Measurements from ENCODE around the gene PGLYRP2. TPM values are rescaled to one million over a fixed set of nuclear protein-coding genes. Genes with fewer than 3 reads are reported as not detected.

PGLYRP2 gene
- total RNA-seq, 2 donors from 2014 or later, result not detected

- H3K36me3 Mint-ChIP-seq (ENCODE audit: low read depth), result no peaks in the 10 kb centered on the region
- no peak overlapping the region for H3K4me3 Mint-ChIP-seq
- DNase-seq, result no peak
- Histone ChIP-seq H3K27ac (ENCODE audit: low read depth, low read length) (no peak overlapping the region), H3K36me3 (ENCODE audit: control insufficient read depth, insufficient read depth, low read length) (no peaks in the 10 kb centered on the region), H3K9ac (ENCODE audit: extremely low read depth, low read length, poor library complexity, severe bottlenecking) (no peak overlapping the region), H3K27me3 (ENCODE audit: control insufficient read depth, insufficient read depth, low read length, poor library complexity, severe bottlenecking) (no peaks in the 10 kb centered on the region), H3K4me3 (ENCODE audit: low read length) (no peak overlapping the region), H3K4me1 (ENCODE audit: control insufficient read depth, insufficient read depth, low read length) (no peaks in the 10 kb centered on the region), H3K9me3 (ENCODE audit: control insufficient read depth, low read length) (no peaks in the 10 kb centered on the region)
- H3K27me3 Mint-ChIP-seq (ENCODE audit: insufficient read depth), result no peaks in the 10 kb centered on the region
- H3K4me1 Mint-ChIP-seq, result peaks cover 7% of the 10 kb centered on the region
- no peak overlapping the region for H3K27ac Mint-ChIP-seq
- WGBS, 2 experiments (ENCODE audit: insufficient coverage in 1 of 2, insufficient read length in 1 of 2), result 89 to 91% methylated on average over 3 to 15 of the region's 15 CpGs
- H3K9me3 Mint-ChIP-seq, result no peaks in the 10 kb centered on the region
- TF ChIP-seq, protein P1, sequence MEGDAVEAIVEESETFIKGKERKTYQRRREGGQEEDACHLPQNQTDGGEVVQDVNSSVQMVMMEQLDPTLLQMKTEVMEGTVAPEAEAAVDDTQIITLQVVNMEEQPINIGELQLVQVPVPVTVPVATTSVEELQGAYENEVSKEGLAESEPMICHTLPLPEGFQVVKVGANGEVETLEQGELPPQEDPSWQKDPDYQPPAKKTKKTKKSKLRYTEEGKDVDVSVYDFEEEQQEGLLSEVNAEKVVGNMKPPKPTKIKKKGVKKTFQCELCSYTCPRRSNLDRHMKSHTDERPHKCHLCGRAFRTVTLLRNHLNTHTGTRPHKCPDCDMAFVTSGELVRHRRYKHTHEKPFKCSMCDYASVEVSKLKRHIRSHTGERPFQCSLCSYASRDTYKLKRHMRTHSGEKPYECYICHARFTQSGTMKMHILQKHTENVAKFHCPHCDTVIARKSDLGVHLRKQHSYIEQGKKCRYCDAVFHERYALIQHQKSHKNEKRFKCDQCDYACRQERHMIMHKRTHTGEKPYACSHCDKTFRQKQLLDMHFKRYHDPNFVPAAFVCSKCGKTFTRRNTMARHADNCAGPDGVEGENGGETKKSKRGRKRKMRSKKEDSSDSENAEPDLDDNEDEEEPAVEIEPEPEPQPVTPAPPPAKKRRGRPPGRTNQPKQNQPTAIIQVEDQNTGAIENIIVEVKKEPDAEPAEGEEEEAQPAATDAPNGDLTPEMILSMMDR (conservative IDR thresholded peaks at IDR 0.05), result no peak
Measured at GRCh38 chr19:15436826-15437110, 42.5 kb downstream of the PGLYRP2 start.

DNA sequence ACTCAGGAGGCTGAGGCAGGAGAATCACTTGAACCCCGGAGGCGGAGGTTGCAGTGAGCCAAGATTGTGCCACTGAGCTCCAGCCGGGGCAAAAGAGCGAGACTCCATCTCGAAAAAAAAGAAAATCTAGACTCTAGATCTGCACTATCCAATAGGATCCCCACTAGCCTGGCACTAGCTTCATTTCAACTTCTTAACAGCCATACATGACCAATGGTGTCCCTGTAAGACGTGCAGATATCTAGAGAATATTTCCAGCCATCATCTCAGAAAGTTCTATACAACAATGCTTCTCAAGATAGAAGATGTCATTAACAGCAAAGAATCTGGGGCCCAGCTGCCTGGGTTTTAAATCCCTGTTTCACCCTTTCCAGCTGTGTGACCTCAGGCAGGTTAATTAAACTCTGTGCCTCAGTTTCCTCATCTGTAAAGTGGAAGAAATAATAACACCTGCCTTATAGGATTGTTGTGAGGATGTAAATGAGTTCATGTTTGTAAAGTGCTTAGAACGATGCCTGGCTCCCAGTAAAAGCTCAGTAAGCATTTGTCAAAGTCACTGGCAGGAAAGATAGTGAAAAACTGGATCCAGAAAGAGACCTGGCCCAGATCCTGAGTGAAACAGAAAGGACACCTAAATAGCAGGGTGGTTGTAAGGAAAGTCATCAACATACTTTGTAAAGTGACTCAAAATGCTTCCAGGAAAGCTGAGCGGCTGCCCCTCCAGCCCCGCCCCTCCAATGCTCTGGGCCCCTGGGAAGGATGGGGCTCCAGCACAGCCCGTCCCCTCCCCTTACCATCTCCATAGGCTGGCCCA lies 43.1 kb downstream of the PGLYRP2 start:
- WGBS, 2 experiments (ENCODE audit: insufficient coverage in 1 of 2, insufficient read length in 1 of 2), result 92 to 93% methylated on average over 5 to 10 of the region's 10 CpGs
- Histone ChIP-seq H3K4me3 (ENCODE audit: low read length) (no peak overlapping the region), H3K9me3 (ENCODE audit: control insufficient read depth, low read length) (no peaks in the 10 kb centered on the region), H3K27me3 (ENCODE audit: control insufficient read depth, insufficient read depth, low read length, poor library complexity, severe bottlenecking) (no peaks in the 10 kb centered on the region), H3K9ac (ENCODE audit: extremely low read depth, low read length, poor library complexity, severe bottlenecking) (no peak overlapping the region), H3K36me3 (ENCODE audit: control insufficient read depth, insufficient read depth, low read length) (no peaks in the 10 kb centered on the region), H3K27ac (ENCODE audit: low read depth, low read length) (no peak overlapping the region), H3K4me1 (ENCODE audit: control insufficient read depth, insufficient read depth, low read length) (peaks cover 5% of the 10 kb centered on the region)
- no peak for DNase-seq
- no peak overlapping the region for H3K4me3 Mint-ChIP-seq
- TF ChIP-seq, protein P1 (conservative IDR thresholded peaks at IDR 0.05), result no peak
- no peaks in the 10 kb centered on the region for H3K9me3 Mint-ChIP-seq
- H3K36me3 Mint-ChIP-seq (ENCODE audit: low read depth), result no peaks in the 10 kb centered on the region
- H3K4me1 Mint-ChIP-seq, result peaks cover 12% of the 10 kb centered on the region
- no peak overlapping the region for H3K27ac Mint-ChIP-seq
- no peaks in the 10 kb centered on the region for H3K27me3 Mint-ChIP-seq (ENCODE audit: insufficient read depth)

DNA sequence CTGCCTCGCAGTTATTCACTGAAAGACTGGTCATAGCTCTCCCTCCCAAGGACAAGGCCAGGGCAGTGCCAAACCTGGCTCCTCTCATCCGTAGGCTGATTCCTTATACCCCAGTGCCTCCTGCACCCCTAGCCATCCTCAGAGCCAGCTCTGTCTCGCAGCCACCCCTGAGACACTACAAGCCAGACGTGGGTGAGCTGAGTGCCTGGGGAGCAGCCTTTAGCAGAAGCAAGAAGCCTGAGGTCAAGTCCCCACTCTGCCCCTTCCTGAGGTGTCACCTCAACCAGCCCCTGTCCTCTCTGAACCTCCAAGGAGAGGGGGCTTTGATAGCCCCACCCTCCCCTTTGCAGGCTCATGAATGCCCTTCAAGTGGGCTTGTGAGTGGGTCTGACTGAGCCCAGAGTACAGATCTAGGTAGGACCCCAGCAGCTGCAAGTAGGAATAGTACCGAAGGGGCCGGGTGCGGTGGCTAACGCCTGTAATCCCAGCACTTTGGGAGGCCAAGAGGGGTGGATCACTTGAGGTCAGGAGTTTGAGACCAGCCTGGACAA lies 45.7 kb downstream of the PGLYRP2 start:
- WGBS, 2 experiments (ENCODE audit: insufficient coverage in 1 of 2, insufficient read length in 1 of 2), result 66% methylated on average over 6 to 8 of the region's 8 CpGs
- Histone ChIP-seq H3K4me3 (ENCODE audit: low read length) (peak overlapping the region; percentile 93), H3K36me3 (ENCODE audit: control insufficient read depth, insufficient read depth, low read length) (no peaks in the 10 kb centered on the region), H3K27ac (ENCODE audit: low read depth, low read length) (no peak overlapping the region), H3K9me3 (ENCODE audit: control insufficient read depth, low read length) (no peaks in the 10 kb centered on the region), H3K9ac (ENCODE audit: extremely low read depth, low read length, poor library complexity, severe bottlenecking) (peak overlapping the region; percentile 50), H3K4me1 (ENCODE audit: control insufficient read depth, insufficient read depth, low read length) (peaks cover 13% of the 10 kb centered on the region), H3K27me3 (ENCODE audit: control insufficient read depth, insufficient read depth, low read length, poor library complexity, severe bottlenecking) (no peaks in the 10 kb centered on the region)
- peak overlapping the region; percentile 97 for H3K4me3 Mint-ChIP-seq
- TF ChIP-seq, protein P1 (conservative IDR thresholded peaks at IDR 0.05), result no peak
- peaks cover 17% of the 10 kb centered on the region for H3K4me1 Mint-ChIP-seq
- peak; percentile 58 for DNase-seq
- no peaks in the 10 kb centered on the region for H3K27me3 Mint-ChIP-seq (ENCODE audit: insufficient read depth)
- no peaks in the 10 kb centered on the region for H3K36me3 Mint-ChIP-seq (ENCODE audit: low read depth)
- no peaks in the 10 kb centered on the region for H3K9me3 Mint-ChIP-seq
- H3K27ac Mint-ChIP-seq, result peak overlapping the region; percentile 78
